Calu3 (cell line): ENCODE data around the gene SPATA13. TPM values are rescaled to one million over a fixed set of nuclear protein-coding genes. Genes with fewer than 3 reads are reported as not detected.

Source experiments
- BruUV-seq: library from RNA; stranded (reverse); fragments of 400-500 nt; replicated peaks from 2 replicates; lab custom pipeline; 2021; lab: Mats Ljungman, UMichigan
- CTCF ChIA-PET: fragments of 300-600 bp; sonication (Branson Sonifier 250); formaldehyde crosslinking; loops from one replicate; lab custom pipeline; 2022; ENCODE audit warnings: antibody characterized with exemption; lab: Charles Lee
- DNase-seq: peaks from one replicate; pipeline ENCODE4 v3.0.0; 2022
- H3K27ac Mint-ChIP-seq: one replicate; pipeline ENCODE4 v1.8.0; 2022; ENCODE audit warnings: mixed read lengths; ENCODE audit not compliant: unreplicated experiment
- H3K27me3 Mint-ChIP-seq: one replicate; pipeline ENCODE4 v1.8.0; 2022; ENCODE audit warnings: mixed read lengths; ENCODE audit not compliant: unreplicated experiment
- H3K36me3 Mint-ChIP-seq: one replicate; pipeline ENCODE4 v1.8.0; 2022; ENCODE audit warnings: mild to moderate bottlenecking, moderate library complexity, mixed read lengths; ENCODE audit not compliant: insufficient read depth, unreplicated experiment
- H3K4me1 Mint-ChIP-seq: one replicate; pipeline ENCODE4 v1.8.0; 2022; ENCODE audit warnings: mild to moderate bottlenecking, low read depth, mixed read lengths; ENCODE audit not compliant: unreplicated experiment
- H3K4me3 Mint-ChIP-seq: one replicate; pipeline ENCODE4 v1.8.0; 2022; ENCODE audit warnings: mild to moderate bottlenecking, low read depth, moderate library complexity, mixed read lengths; ENCODE audit not compliant: unreplicated experiment
- H3K9me3 Mint-ChIP-seq: one replicate; pipeline ENCODE4 v1.8.0; 2022; ENCODE audit warnings: low read depth, mixed read lengths; ENCODE audit not compliant: unreplicated experiment
- CTCF ChIP-seq: fragments of 200-600 bp; IDR thresholded peaks from one replicate; pipeline ENCODE4 v1.8.0; 2022; ENCODE audit warnings: antibody characterized with exemption; ENCODE audit not compliant: unreplicated experiment
- intact Hi-C: fragments of 100-400 bp; cut with micrococcal nuclease; formaldehyde crosslinking; loops from one replicate; pipeline ENCODE4 v1.10.0; 2022; ENCODE audit not compliant: unreplicated experiment
- total RNA-seq: library from RNA; stranded (reverse); gene quantifications from 2 replicates; pipeline ENCODE4 v1.2.3, GENCODE V29; 2022

SPATA13 gene
- total RNA-seq, 1 experiment from 2014 or later = 33.8 TPM

DNA sequence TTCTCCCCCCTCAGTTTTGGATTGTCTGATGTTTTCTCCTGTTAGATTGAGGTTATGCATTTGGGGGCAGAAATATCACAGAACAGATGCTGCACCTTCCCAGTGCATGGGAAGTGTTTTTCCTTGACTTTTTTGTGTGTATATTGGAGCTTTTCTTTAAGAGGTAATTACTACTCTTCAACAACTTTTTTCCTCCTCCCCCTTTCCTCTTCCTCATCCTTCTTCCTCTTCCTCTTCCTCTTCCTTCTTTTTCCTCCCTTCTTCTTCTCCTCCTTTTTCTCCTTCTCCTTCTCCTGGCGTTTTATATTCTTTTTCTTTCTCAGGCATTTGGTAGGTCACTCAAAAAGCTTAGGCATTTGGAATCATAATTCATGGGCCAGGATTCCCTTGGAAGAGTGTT lies 18.1 kb upstream of the SPATA13 start:
- Mint-ChIP-seq H3K36me3 (no peaks in the 10 kb centered on the region), H3K27ac (no peak overlapping the region), H3K9me3 (no peaks in the 10 kb centered on the region), H3K4me1 (peaks cover 30% of the 10 kb centered on the region), H3K4me3 (no peak overlapping the region), H3K27me3 (no peaks in the 10 kb centered on the region)
- TF ChIP-seq CTCF = no peak
- BruUV-seq = no TSS peak
- intact Hi-C loops = loop anchor here (10.0 kb wide), 1 partner anchor 52 kb away; no protein-coding TSS in a partner anchor
- CTCF ChIA-PET = interaction anchor here (0.6 kb wide), 1 partner anchor 30 kb away, joined by 4 read pairs; no protein-coding TSS in a partner anchor
- DNase-seq = no peak

DNA sequence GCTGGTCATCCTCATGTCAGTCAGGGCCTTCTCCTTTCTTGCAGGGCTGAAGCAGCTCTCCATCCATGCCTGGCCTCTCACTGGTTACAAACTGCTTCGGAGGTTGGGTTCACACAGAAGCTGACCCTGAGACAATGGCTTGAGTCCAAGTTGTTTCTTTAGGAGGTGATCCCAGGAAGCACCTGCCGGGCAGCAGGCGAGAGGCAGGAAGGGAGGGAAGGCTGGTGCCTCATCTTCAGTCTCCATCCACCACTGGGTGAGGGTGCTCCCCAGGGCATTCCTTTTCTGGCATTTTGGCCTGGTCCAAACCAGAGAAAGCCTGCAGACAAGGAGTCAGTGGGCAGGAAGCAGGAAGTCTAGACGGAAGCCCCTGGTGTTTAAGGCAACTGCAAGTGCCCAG lies 17.6 kb upstream of the SPATA13 start:
- BruUV-seq = no TSS peak
- no peaks in the 10 kb centered on the region for H3K9me3 Mint-ChIP-seq
- no peak overlapping the region for H3K27ac Mint-ChIP-seq
- intact Hi-C loops = loop anchor here (10.0 kb wide), 1 partner anchor 52 kb away; no protein-coding TSS in a partner anchor
- CTCF ChIA-PET = interaction anchor here (0.6 kb wide), 1 partner anchor 30 kb away, joined by 4 read pairs; no protein-coding TSS in a partner anchor
- no peak for TF ChIP-seq CTCF
- no peaks in the 10 kb centered on the region for H3K36me3 Mint-ChIP-seq
- H3K4me3 Mint-ChIP-seq = no peak overlapping the region
- H3K27me3 Mint-ChIP-seq = no peaks in the 10 kb centered on the region
- DNase-seq = no peak
- peaks cover 34% of the 10 kb centered on the region for H3K4me1 Mint-ChIP-seq

GRCh38 chr13:24145240-24145639 lies 15.3 kb upstream of the SPATA13 start:
- Mint-ChIP-seq H3K27ac (peak overlapping the region; percentile 23), H3K27me3 (no peaks in the 10 kb centered on the region), H3K36me3 (peaks cover 5% of the 10 kb centered on the region), H3K4me3 (no peak overlapping the region), H3K9me3 (no peaks in the 10 kb centered on the region), H3K4me1 (peaks cover 58% of the 10 kb centered on the region)
- no peak for DNase-seq
- TF ChIP-seq CTCF = no peak
- no TSS peak for BruUV-seq
- intact Hi-C loops = loop anchor here (5.0 to 10.0 kb wide), 2 partner anchors 50 to 72 kb away; no protein-coding TSS in a partner anchor
- CTCF ChIA-PET = no interaction called here

DNA sequence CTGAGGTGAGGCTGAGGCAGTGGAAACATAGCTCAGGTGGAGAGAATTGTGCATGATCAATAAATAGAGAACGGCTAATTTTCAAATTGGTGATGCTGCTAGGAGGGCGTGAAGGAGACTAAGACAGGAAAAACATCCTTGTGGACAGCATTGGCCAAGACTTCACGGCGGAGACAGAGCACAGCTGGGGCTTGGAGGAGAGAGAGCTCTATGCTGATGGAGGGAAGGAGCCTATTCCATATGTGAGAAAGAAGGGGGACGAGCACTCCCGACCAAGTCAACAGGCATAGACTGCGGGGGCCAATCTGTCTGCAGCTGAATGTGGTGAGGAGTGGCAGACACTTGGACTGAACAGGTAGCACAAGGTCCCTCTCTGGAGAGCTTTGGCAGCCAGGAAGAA lies 14.8 kb upstream of the SPATA13 start:
- H3K4me1 Mint-ChIP-seq = peaks cover 60% of the 10 kb centered on the region
- peak overlapping the region; percentile 23 for H3K27ac Mint-ChIP-seq
- CTCF ChIA-PET = no interaction called here
- intact Hi-C loops = loop anchor here (5.0 to 10.0 kb wide), 2 partner anchors 49 to 72 kb away; no protein-coding TSS in a partner anchor
- BruUV-seq = no TSS peak
- DNase-seq = no peak
- H3K4me3 Mint-ChIP-seq = no peak overlapping the region
- H3K9me3 Mint-ChIP-seq = no peaks in the 10 kb centered on the region
- TF ChIP-seq CTCF = no peak
- no peaks in the 10 kb centered on the region for H3K27me3 Mint-ChIP-seq
- peaks cover 5% of the 10 kb centered on the region for H3K36me3 Mint-ChIP-seq
